HG03520 (cell line): Measurements from ENCODE around the gene BTBD1.
"Not testable (repeated sequence)": the region's sequence is repeated elsewhere in the genome, so short reads cannot be mapped to it uniquely, and the experiment has no call there.

Source experiments
- ATAC-seq: cut with Tn5 transposase; IDR thresholded peaks from one replicate; pipeline ENCODE4 v1.9.1; 2021; ENCODE audit warnings: mild to moderate bottlenecking, moderate library complexity; ENCODE audit not compliant: unreplicated experiment

BTBD1 gene

GRCh38 chr15:83098079-83098478 is 31.0 kb upstream of the BTBD1 start:
- ATAC-seq, result no peak

GRCh38 chr15:83094583-83094982 is 27.5 kb upstream of the BTBD1 start:
- ATAC-seq, result no peak

DNA sequence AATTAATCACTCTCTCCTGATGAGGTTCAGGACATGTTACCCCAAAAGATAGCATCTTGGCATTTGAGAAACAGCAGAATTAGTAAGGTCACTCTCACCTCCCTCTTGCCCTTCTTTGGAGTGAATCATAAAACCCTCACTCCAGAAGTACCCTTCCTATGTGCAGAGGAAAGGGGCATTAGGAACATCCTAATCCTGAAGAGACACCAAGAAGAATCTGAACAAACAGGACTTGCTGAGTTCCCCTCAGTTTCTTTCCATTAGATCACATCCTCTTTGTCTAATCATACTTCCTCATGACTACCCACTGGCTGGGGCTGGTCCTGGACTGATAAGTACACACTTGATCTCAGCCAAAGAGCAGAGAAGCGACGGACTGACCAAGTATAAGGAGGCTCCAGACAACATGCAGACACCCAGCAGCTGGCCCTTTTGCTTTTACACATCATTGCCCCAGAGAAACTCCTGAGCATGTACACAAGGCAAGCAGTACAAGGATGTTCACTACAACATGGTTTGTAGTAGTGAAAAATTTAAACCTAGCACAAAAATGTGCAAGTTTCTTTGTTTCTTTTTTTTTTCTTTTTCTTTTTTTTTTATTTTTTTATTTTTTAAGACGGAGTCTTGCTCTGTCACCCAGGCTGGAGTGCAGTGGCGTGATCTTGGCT is 25.4 kb upstream of the BTBD1 start:
- peak; percentile 64 for ATAC-seq

DNA sequence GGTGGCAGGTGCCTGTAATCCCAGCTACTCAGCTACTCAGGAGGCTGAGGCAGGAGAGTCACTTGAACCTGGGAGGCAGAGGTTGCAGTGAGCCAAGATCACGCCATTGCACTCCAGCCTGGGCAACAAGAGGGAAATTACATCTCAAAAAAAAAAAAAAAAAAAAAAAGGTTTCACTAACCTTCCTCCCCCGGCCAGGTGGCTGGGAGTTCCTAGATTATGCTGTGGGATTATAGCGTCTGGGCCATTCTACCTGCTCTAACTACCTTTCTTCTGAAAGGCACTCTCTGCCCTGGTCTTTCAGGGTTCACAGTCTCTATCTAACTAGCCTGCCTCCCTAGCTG is 24.9 kb upstream of the BTBD1 start:
- not testable (repeated sequence) for ATAC-seq

DNA sequence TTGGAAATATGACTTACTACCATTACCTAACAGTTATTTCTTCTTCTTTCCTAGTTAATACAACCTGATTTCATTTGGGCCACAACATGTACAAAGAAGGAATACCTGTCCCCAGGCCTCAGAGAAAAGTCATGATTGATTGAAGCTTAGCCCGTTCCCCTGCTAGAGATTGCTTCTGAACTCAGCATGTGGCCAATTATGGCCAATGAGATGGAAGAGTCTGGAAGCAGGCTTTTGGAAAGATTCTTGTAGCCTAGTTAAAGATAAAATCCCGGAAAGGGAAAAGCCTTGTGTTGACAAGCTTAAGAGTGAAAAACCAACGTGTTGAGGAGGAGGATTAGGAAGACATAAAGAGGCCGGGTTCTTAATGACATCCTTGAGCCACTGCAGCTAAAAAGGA is 23.4 kb upstream of the BTBD1 start:
- no peak for ATAC-seq

DNA sequence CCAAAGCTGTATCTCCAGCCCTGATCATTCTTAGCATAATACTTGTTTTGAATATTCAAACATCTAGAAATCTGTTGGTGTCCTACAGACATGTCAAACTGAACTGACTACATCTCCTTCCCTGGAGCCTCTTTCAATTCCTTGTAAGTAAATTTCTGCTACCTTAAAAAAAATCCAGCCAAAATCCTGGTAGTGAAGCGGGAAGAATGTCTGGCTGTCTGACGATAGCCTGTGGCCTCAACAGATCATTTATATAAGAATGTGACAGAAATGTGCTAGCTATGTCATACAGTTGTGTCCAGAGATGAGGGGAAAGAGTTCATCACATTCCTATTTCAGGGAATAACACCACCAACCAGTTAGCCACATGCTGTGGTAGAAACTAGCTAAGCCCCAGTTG is 21.8 kb upstream of the BTBD1 start:
- no peak for ATAC-seq

DNA sequence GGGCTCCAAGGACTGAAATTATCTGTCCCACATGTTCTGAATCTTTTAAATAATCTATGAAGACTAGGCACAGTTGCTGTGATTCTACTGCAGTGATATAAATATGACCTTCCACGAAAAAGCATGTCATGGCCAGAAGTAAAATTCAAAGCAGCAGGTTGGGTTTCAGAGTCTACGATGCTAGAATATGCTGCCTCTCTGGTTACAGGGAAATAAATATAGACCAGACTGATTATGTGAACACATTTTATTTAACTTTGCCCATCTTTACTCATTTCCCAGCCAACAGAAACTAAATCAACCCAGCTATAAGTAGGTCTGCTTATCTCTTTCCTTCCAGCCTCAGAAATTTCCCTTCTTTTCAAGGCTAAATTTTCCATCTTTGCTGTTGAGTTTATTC is 20.5 kb upstream of the BTBD1 start:
- ATAC-seq, result no peak

GRCh38 chr15:83085864-83086552 is 19.0 kb upstream of the BTBD1 start:
- ATAC-seq, result not testable (repeated sequence)

DNA sequence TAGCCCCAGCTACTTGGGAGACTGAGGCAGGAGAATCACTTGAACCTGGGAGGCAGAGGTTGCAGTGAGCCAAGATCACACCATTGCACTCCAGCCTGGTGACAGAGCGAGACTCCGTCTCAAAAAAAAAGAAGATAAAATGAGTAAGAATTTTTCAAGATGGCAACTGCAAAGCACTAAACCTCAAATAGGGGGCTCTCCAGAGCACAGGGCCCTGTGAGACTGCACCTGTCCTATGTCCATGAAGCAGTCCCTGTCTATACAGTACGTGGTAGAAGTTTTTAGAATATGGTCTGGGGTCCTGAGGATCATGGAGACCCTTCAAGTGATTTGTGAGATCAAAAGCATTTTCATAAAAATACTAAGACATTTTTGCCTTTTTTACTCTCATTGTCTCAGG is 18.4 kb upstream of the BTBD1 start:
- not testable (repeated sequence) for ATAC-seq

DNA sequence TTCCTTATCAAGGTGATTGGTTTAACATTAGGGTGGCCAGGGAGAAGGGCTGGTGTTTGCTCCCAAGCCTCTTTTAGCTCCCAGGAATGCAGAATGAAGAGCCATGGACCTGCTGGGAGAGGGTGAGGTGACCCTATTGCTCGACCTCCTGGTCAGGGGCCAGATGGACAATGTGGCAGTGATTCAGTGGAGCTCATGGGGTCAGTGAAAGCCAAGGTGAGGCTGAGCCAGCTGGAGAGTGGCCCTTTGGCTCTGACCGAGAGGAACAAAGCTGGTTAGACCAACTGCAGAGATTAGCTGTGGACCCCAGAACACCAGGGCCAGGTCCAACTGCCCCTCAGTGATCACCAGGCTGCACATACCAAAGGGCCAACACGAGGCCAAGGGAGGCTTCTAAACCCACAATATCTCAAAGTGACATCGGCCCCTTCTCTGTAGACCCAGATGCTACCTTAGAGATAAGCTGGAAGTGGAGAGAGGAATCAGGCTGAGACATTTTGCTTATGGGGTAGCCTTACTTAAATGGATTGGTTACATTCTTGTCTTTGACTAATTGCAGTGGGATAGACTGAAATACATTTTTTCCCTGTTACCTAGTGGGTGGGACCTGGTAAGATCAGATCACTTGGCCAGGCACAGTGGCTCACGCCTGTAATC is 15.8 kb upstream of the BTBD1 start:
- no peak for ATAC-seq

GRCh38 chr15:83081256-83082014 is 14.4 kb upstream of the BTBD1 start:
- no peak for ATAC-seq

DNA sequence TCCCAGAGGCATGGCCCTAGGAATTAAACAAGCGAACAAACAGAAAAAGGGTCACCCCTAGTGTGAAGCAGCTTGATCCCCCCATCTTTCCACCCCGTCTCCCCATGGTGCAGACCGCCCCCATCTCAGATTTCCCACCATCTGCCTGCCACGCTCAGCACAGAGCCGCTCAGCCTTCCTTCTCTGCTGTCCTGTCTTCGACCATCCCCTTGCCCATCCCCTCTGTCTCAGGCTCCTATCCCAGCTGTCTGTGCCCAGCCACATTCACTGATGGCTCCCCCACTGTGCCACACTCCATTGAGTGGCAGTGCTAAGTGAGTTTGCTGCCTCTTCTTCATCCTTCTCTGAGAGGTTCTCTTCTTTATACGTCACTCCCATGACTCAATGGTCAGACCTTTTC is 11.7 kb upstream of the BTBD1 start:
- ATAC-seq, result no peak

- no peak for ATAC-seq
Observed at GRCh38 chr15:83077491-83078230, 10.6 kb upstream of the BTBD1 start.

- ATAC-seq, result not testable (repeated sequence)
Observed at GRCh38 chr15:83069211-83069642, 2.2 kb upstream of the BTBD1 start.

GRCh38 chr15:83068054-83068453 is 1.0 kb upstream of the BTBD1 start:
- no peak for ATAC-seq

DNA sequence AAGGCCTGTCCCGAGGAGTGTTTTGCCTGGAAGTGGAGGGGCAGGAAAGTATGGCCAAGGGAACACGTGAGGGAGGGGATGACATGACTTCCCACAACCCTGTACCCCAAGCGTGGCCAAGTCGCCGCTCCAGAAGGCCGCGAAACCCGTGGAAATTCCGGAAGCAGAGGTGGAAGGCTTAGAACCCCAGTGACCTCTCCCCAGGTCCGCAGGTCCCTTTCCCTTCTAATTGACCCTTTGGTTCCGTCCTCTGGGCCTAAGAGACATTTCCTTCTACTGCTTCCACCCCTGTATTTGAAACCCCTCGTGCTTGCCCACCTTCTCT is 548 bp upstream of the BTBD1 start:
- no peak for ATAC-seq

- no peak for ATAC-seq
Observed at GRCh38 chr15:83066034-83066733, 868 bp downstream of the BTBD1 start.

DNA sequence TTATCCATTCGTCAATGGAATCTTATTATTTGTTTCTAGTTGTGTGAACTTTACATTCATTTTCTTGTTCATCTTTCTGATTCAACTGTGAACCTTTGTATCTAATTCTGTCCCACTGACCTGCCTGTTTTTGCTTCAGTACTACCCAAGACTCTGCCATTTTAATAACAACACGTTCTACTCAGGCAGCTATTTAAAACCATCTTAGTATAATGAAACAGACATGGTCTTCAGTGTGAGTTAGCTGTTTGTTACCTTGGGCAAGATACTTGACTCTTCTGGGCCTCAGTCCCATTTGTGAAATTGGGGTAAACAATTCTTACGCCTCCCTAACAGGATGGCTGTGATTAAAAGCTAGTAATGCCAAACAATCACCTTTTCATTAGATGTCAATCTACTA is 1.6 kb downstream of the BTBD1 start:
- ATAC-seq, result no peak

DNA sequence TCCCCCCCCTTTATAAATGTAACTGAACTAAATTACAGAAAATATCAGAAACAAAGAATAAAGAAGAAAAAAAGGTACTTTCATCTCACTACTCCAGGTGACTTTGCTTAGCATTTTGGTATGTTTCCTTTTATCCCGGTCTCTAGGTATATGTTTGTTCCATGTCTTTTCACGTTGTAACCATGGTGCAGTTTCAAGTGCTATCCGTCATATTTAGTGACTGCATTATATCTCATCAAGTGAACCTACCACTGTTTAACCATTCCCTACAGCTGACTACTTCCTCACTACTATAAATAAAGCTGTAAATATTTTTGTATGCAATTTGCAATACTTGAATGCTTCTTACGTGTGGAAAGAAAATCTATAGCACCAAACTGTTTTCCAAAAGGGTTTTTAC is 2.2 kb downstream of the BTBD1 start:
- ATAC-seq, result no peak

- no peak for ATAC-seq
Observed at GRCh38 chr15:83063551-83063950, 3.5 kb downstream of the BTBD1 start.
